Skin epidermis (tissue), 12 donors: ENCODE data around the gene CCDC12.

Experiments
- H3K27ac ChIP-seq, 21 experiments: fragments of 200-600 bp; sonication (generic) in 11 of 21; one replicate each; pipeline ENCODE4 v1.5.0; 2020; ENCODE audit warnings: mild to moderate bottlenecking in 3 of 21, inconsistent platforms in 2 of 21, moderate library complexity in 2 of 21
- H3K4me3 ChIP-seq, 7 experiments: fragments of 200-600 bp; sonication (generic) in 2 of 7; one replicate each; pipeline ENCODE4 v1.5.0; 2020; ENCODE audit warnings: inconsistent platforms in 2 of 7, mild to moderate bottlenecking in 2 of 7, moderate library complexity in 1 of 7

Gene CCDC12

DNA sequence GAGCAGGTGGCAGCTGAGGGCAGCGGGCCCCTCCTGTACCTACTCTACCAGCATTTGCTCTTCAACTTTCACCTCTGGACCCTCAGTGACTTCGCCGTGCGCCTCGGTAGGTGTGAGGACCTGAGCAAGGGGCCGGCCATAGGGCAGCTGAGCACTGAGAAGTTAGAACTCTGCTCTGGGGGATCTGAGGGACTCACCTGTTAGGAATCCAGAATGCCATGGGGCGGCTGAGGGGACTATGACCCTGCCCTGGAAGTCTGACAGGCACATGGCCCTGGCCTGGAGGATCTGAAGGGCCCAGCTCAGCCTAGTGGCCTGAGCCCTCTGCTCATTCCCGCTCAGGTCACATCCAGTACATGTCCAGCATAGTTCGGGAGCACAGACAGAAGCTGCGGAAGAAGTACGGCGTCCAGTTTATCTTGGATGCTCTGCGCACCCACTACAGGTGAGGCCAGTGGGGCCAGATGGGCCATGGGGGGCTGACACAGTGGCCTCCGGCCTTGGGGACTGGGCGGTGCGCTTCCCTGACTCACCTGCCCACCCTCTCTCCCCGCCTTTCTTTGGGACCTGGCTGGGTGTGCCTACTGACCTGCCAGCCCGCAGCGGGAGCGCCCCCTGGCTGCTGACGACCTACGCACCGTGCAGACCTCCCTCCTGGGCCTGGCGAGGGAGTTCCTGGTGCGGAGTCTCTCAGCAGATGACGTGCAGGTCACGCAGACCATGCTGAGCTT is 21.7 kb upstream of the CCDC12 start:
- H3K27ac ChIP-seq: peak overlapping the region in 1 of 21 experiments; percentile 24
- H3K4me3 ChIP-seq: no peak overlapping the region

DNA sequence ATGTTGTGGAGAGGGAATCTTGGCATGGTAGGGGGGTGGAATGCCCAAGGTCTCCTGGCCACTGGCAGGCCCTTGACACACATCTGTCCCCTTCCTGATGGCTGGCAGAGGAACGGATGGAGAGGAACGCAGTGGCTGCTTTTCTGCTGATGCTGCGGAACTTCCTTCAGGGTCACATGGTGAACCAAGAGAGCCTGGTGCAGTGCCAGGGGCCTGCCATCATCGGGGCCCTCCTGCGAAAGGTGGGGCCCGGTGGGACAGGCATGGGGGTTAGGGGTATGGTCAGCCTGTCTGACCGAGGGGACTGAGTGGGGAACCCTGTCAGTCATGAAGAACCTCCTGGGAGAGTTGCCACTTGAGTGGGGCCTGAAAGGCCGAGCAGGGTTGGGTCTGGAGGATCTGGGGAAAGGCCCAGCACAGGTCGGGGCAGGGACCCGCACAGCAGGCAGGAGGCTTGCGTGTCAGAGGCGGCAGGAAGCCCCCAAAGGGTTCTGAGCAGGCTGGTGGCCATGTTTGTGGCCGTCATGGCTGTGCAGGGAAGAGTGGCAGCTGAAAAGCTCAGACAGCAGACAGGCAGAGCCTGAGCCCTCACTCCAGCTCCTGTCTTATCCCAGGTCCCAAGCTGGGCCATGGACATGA is 21.0 kb upstream of the CCDC12 start:
- Histone ChIP-seq H3K4me3 (no peak overlapping the region), H3K27ac (peak overlapping the region in 1 of 21 experiments; percentile 24)

DNA sequence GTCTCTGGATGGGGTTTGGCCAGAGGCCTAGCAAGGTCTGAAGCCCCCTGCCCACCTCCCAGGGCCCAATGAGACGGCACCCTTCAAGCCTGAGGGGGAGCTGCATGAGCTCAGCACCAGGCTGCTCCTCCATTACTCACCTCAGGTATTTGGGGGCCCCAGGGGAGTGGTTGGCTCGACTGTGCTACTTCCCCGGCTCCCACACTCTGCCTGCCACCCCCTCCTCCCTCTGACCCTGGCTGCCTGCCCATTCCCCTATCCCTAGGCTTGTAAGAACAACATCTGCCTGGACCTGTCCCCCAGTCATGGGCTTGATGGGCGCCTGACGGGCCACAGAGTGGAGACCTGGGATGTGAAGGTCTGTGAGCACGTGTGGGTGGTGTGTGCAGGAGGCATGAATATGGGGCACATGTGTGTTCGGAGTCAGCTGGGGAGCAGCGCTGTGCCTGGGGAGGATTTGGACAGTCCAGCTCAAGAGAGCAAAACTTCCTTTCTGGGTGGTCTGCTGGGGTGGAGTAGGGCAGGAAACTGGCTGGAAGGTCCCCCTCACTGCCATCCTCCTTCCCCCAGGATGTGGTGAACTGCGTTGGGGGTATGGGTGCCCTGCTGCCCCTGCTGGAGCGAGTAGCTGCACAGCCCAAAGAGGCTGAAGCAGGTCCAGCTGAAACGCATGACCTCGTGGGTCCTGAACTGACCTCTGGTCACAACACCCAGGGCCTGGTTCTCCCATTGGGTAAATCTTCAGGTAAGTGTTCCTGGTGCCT is 20.3 kb upstream of the CCDC12 start:
- Histone ChIP-seq H3K4me3 (no peak overlapping the region), H3K27ac (peak overlapping the region in 2 of 21 experiments; percentile 8 to 13)

DNA sequence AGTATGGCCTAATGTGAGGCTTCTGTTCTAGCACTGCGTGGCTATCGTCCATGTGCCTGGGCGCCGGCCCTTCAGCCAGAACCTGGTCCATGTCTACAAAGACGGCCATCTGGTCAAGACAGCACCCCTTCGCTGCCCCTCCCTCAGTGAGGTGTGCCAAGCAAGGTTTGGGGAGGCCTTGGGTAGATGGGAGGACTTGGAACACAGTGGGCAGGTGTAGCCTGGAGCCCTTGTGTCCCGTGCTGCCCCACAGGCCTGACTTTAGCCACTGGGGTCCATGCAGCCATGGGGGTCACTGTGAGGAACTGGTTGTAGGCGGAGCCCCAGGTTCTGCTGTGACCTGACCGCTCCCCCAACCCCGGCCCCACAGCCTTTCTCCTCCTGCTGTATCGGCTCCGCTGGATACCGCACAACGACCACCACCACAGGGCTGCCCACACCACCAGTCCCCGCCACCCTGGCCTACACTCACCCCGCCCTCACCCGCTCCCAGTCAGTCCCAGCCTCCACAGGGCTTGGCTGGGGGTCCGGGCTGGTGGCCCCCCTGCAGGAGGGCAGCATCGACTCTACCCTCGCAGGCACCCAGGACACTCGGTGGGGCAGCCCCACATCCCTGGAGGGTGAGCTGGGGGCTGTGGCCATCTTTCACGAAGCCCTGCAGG is 19.5 kb upstream of the CCDC12 start:
- H3K27ac ChIP-seq: no peak overlapping the region
- no peak overlapping the region for H3K4me3 ChIP-seq

DNA sequence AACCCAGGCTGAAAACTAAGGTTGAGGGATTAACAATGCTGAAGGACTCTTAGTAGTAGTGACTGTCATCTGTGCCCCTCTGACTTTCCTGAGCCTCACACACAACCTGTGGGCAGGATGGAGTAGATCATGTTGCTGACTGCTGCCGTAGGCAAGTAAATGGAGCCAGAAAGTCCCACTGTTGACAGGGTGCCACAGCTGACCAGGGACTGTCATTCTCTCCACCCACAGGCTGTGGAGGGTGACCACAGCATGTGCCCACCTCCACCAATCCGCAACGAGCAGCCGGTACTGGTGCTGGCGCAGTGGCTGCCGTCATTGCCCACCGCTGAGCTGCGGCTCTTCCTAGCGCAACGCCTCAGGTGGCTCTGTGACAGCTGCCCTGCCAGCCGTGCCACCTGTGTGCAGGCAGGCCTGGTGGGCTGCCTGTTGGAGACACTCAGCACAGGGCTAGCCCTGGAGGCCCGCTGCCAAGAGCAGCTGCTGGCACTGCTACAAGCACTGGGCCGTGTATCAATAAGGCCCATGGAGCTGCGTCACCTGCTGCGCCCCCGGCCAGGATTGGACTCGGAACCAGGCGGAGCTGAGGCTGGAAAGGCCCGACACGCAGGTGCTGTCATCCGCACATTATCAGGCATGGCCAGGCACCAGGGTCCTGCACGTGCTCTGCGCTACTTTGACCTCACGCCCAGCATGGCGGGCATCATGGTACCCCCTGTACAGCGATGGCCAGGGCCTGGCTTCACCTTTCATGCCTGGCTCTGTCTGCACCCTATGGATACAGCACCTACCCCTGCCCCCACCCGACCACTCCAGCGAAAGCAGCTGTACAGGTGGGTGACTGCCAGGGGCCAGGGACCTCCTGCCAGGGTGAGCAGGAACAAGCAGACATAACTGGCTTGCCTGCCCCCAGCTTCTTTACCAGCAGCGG is 18.5 kb upstream of the CCDC12 start:
- Histone ChIP-seq H3K27ac (no peak overlapping the region), H3K4me3 (no peak overlapping the region)

DNA sequence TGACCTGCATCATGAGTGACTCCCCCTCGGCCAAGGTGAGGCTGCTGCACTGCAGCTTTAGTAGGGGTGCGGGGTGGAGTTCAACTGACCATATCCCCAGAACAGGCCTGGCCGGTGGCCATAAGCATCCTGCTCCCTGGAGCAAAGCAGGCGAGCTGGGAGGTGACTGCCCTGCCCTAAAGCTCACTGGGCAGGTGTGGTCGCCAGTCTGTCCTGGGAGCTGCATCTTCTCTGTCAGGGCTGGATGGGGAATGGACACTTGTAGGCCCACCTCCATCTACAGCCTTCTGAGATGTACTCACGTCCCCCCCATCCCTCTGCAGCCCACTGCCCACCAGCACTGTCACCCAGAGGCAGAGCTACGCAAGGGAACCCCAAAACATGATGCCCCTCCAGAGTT is 17.4 kb upstream of the CCDC12 start:
- Histone ChIP-seq H3K27ac (no peak overlapping the region), H3K4me3 (no peak overlapping the region)

DNA sequence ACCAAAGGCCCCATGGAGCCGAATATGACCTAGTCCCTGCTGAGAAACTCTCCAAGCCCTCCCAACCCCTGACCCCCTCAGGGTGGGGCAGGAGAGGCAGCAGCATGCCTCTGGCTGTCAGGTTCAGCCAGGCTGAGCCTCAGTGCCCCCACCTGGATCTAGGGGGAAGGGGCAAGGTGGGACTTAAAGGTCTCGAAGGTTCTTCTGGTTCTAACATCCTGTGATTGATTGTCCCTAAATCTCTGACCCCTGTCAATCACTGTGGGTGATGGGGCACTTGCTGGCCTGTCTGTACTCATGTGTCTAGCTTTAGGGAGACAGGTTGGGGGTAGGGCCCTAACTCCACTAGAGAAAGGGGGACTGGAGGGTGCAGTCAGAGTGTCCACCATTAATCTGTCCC is 16.7 kb upstream of the CCDC12 start:
- Histone ChIP-seq H3K4me3 (no peak overlapping the region), H3K27ac (no peak overlapping the region)

DNA sequence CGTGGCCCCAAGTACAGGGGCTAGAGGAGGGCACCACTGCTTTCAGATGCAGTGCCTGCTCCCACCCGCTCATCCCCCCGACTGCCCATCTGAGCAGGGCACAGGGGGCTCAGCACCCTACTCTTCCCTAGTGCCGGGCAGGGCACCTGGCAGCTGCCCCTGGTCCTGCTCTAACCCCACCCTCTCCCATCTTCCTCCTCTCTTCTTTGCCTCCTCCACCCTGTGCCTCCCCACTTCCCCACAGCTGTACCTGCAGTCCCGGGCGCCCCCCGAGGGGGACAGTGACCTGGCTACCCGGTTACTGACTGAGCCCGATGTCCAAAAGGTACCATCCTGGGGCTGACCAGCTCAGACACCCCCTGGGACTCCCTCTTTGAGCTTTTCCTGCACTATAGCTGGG is 15.7 kb upstream of the CCDC12 start:
- Histone ChIP-seq H3K4me3 (no peak overlapping the region), H3K27ac (peak overlapping the region in 1 of 21 experiments; percentile 22)

DNA sequence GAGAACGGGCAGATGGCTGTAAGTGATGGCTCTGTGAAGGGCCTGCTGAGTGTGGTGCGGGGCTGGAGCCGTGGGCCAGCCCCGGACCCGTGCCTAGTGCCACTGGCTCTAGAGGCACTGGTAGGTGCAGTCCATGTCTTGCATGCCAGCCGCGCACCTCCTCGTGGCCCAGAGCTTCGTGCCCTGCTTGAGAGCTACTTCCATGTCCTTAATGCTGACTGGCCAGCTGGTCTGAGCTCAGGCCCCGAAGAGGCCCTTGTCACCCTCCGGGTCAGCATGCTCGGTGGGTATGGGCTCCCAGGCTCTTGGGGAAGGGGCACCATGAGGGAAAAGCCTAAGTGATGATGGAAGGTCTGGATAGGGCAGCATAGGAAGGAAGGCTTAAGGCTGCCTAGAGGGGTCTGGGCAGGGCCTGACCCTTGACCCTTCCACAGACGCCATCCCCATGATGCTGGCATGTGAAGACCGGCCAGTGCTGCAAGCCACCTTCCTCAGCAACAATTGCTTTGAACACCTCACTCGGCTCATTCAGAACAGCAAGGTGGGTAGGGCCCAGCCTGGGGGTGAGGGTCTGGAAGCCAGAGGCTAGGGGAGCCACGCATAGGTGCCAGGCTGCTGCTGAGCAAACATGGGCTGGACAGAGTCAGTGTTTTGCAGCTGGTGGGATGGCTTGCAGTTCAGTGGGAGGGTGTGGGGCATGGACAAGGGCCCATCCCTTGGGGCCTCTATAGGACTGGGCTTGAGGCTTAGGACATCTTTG is 15.0 kb upstream of the CCDC12 start:
- Histone ChIP-seq H3K27ac (peak overlapping the region in 4 of 21 experiments; percentile 3 to 61 (median 16)), H3K4me3 (no peak overlapping the region)

DNA sequence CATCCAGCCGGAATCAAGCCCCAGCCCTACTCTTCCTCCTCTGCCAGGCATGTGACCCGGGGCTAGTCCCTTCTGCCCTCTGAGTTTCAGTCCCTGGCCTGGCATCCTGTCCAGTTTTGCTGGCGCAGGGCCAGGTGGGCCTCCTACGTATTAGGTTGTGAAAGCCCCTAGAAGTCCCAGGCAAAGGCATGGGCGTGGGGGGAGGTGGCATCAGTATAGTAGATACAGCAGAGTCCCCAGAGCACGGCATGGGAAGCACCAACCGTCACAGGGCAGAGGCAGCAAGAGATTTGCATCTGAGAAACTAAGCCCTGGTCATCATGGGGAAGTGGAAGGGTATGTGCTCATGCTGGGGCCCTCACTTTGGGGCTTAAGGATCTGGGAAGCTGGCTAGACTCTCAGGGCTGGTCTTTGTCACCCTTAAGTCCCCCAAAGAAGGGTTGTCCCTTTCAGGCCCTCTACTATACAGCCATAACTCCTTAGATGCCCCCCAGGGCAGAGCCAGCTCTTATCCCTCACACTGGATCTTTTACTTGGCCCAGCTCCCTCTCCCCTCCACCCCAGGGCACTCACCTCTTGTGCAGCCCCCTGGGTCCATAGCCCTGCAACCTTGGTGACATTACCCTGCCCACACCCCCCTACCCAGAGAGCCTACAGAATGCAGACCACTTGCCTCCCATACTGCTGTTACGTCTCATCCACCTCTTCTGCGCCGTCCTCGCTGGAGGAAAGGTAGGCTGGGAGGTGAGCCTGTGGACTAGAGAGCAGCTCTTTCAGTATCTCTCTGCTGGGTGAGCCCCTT is 14.2 kb upstream of the CCDC12 start:
- no peak overlapping the region for H3K4me3 ChIP-seq
- H3K27ac ChIP-seq: peak overlapping the region in 9 of 21 experiments; percentile 10 to 87 (median 30)

DNA sequence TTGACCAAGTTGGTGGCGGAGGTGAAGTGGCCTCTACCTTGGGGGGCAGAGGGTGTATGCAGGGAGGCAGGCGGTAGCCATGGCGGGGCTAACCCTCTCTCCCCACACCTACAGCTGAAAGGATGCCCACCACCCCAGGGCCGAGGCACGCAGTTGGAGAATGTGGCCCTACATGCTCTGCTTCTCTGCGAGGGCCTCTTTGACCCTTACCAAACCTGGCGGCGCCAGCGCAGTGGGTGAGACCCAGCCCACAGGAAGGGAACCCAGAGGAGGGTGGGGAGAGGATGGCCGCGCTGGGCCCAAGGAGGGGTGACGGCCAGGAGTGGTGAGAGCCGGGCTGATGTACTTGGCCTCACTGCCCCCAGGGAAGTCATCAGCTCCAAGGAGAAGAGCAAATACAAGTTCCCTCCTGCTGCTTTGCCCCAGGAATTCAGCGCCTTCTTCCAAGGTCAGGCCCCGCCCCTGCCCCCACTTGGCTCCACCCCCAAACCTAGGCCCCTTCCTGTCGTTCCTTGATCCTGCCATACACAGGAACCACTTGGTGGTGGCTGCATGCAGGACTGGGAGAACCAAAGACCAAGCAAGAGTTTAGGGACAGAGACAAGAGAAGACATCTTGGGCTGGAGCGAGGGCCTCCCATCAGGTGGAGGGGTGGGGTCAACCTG is 12.7 kb upstream of the CCDC12 start:
- peak overlapping the region in 10 of 21 experiments; percentile 38 to 94 (median 71) for H3K27ac ChIP-seq
- no peak overlapping the region for H3K4me3 ChIP-seq

DNA sequence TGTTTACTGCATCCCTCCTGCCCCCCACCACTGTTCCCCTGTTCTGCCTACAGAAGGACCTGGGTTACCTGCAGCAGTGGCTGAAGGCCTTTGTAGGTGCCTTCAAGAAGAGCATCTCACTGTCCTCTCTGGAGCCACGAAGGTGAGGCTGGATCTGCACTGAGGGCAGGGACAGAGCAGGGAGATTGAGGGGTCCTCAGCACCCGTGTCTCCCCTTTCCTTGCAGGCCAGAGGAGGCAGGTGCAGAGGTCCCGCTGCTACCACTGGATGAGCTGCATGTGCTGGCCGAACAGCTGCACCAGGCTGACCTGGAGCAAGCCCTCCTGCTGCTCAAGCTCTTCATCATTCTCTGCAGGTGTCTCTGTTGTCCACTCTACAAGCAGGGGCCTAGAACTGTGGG is 12.1 kb upstream of the CCDC12 start:
- Histone ChIP-seq H3K27ac (peak overlapping the region in 17 of 21 experiments; percentile 38 to 94 (median 75)), H3K4me3 (peak overlapping the region in 1 of 7 experiments; percentile 26)

DNA sequence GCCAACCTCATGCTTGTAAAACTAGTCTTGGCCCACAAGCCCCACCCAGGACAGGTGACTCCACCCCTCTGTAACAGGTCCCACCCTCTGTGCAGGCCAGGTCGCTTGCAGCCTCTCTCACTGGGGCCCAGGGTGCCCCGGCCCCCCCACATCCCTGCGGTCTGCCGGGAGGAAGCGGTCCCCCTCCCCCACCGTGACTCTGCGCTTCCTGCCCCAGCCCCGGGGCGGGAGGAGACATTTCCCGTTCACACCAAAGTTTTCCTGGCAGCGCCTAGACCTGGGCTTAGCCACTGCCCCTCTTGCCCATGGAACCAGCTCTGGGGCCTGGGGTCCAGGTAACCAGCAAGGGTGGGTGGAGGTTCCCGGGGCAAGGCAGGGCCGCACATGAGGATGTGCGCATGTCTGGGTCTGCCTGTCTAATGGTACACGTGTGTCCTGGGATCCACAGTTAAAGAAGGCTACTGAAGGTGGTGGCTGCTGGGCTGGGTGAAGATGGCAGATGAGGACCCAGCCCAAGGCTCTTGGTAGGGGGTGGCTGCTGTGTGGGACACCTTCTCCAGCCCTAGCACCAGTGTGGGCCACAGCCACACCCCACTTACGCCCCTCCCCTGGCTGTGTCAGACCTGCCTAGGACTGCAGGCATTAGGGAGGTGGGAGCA is 11.3 kb upstream of the CCDC12 start:
- Histone ChIP-seq H3K4me3 (peak overlapping the region in 5 of 7 experiments; percentile 6 to 31 (median 22)), H3K27ac (peak overlapping the region in 20 of 21 experiments; percentile 39 to 94 (median 73))

DNA sequence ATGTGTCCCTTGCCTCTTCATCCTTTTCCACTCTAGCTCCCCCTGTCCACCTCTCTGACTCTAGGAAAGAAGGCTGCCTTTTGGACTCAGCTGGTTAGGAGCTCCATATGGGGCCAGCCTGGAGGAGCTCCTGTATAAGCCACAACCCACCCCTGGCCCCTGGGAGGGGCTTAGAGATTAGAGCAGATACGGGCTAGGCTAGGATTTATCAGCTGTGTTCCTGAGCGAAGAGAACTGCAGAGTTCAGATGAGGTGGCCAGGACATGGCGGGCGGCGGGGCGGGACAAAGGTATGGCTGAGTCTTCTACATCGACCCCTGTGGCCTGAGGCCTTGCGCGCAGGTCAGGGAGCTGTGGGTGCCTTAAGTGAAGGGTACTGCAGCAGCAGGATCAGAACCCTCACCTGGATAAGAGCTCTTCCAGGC is 10.8 kb upstream of the CCDC12 start:
- peak overlapping the region in 19 of 21 experiments; percentile 44 to 94 (median 74) for H3K27ac ChIP-seq

DNA sequence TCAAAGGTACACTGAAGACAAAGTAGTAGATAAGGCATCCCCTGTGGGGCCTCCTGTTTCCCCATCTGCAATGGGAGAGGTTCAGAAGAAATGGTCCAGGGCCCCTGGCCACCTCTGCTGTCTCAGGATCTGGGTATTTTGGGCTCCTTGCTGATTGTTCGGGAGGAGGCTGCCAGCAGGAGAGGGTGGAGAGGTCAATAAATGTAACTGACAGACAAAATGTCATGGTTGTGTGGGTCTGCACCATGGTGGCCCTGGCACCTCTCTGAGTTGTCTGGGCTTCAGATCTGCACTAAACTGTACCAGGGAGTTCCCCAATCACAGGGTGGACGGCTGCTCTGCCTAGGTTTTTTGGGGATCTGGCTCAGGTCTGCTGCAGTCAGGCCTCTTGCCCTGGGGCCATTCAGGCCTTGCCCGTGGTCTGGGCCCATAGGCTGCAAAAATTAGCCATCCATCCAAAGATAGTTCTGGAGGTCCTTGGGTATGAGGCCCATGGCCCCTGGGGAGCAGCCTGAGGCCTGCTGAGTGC is 10.3 kb upstream of the CCDC12 start:
- Histone ChIP-seq H3K27ac (peak overlapping the region in 20 of 21 experiments; percentile 44 to 94 (median 72)), H3K4me3 (no peak overlapping the region)

More for the DNA sequence above, 10.8 kb upstream of the CCDC12 start:
- H3K4me3 ChIP-seq: peak overlapping the region in 3 of 7 experiments; percentile 21 to 31 (median 22)
